Activated CD4-positive, CD25-positive, alpha-beta regulatory T cell treated with anti-CD3 and anti-CD28 coated beads, Interleukin-2, amount 50 U/mL, for 16 hours (primary cell): Measurements from ENCODE around the gene BRAP.
"Not testable (repeated sequence)": the region's sequence is repeated elsewhere in the genome, so short reads cannot be mapped to it uniquely, and the experiment has no call there.

Source experiments
- DNase-seq: peaks from one replicate; pipeline ENCODE4 v3.0.0-alpha.2; 2020; ENCODE audit warnings: low read depth, low spot score

The BRAP gene

GRCh38 chr12:111685811-111686573 is at the start of gene BRAP, which contains the start of gene ACAD10:
Gene BRAP, minus strand, starts transcription at chr12:111685956. Its CDS starts 164 bp downstream, at chr12:111685792.
Gene ACAD10, plus strand, starts transcription at chr12:111686053. Its CDS starts 6,657 bp downstream, at chr12:111692710.
- DNase-seq: peak; percentile 83

- no peak for DNase-seq
Measured at GRCh38 chr12:111733340-111733915, 47.7 kb upstream of the BRAP start.

GRCh38 chr12:111732786-111733185 is 47.0 kb upstream of the BRAP start:
- no peak for DNase-seq

GRCh38 chr12:111730420-111730819 is 44.7 kb upstream of the BRAP start:
- DNase-seq: no peak

- DNase-seq: no peak
Measured at GRCh38 chr12:111728795-111729194, 43.0 kb upstream of the BRAP start.

- not testable (repeated sequence) for DNase-seq
Measured at GRCh38 chr12:111723646-111724360, 38.0 kb upstream of the BRAP start.

GRCh38 chr12:111720457-111720856 is 34.7 kb upstream of the BRAP start:
- DNase-seq: no peak

- not testable (repeated sequence) for DNase-seq
Measured at GRCh38 chr12:111719316-111719715, 33.6 kb upstream of the BRAP start.

GRCh38 chr12:111715279-111715678 is 29.5 kb upstream of the BRAP start:
- DNase-seq: no peak

- no peak for DNase-seq
Measured at GRCh38 chr12:111706145-111706544, 20.4 kb upstream of the BRAP start.

- DNase-seq: no peak
Measured at GRCh38 chr12:111705672-111706071, 19.9 kb upstream of the BRAP start.

- DNase-seq: no peak
Measured at GRCh38 chr12:111699962-111700361, 14.2 kb upstream of the BRAP start.

- no peak for DNase-seq
Measured at GRCh38 chr12:111693818-111694217, 8.1 kb upstream of the BRAP start.

GRCh38 chr12:111692575-111693210 is 6.9 kb upstream of the BRAP start:
- no peak for DNase-seq

GRCh38 chr12:111691262-111691661 is 5.5 kb upstream of the BRAP start:
- no peak for DNase-seq

GRCh38 chr12:111687952-111688351 is 2.2 kb upstream of the BRAP start:
- DNase-seq: no peak

GRCh38 chr12:111687255-111687654 is 1.5 kb upstream of the BRAP start:
- DNase-seq: no peak

GRCh38 chr12:111686574-111687105 is 884 bp upstream of the BRAP start:
- DNase-seq: no peak

GRCh38 chr12:111685322-111685810 is 390 bp downstream of the BRAP start:
- DNase-seq: peak; percentile 2

- not testable (repeated sequence) for DNase-seq
Measured at GRCh38 chr12:111684485-111685198, 1.1 kb downstream of the BRAP start.

- DNase-seq: no peak
Measured at GRCh38 chr12:111677186-111677585, 8.6 kb downstream of the BRAP start.
